IPS-NIHi11 (cell line): ENCODE results near the gene PGS1.

Source experiments
- DNase-seq: peaks from one replicate; pipeline ENCODE4 v3.0.0; 2012; ENCODE audit warnings: mixed read lengths, low spot score

Gene PGS1

GRCh38 chr17:78408476-78409050 is 30.1 kb downstream of the PGS1 start:
- no peak for DNase-seq

- no peak for DNase-seq
These were observed 30.9 kb downstream of the PGS1 start for GRCh38 chr17:78409191-78409928.

DNA sequence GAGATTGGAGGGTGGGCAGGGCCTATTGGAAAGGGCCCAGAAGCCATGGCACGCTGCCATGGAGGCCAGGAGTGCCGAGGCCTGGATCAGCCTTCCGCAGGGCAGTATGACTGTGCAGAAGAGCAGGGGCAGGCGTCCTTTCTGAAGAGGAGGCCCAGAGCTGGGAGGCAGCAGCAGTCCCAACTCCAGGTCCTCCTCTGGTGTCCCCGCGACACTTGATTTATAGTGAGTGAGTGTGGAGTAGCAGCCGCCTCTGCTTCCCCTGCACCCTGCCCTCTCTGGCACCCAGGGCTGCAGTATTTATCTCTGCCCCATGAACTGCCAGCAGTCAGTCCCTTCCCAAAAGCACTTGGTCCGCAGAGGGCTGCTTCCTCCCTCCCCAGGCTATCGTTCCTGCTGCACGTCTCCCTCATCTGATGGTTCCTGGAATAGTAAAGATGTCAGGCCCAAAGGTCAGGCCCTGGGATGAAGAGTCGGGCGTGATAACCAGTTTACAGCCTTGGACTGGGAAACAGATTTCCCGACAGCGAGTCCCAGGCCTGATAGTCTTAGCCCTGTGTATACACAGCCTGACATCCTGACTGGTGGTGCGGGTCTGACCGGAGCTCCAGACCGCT is 32.9 kb downstream of the PGS1 start:
- no peak for DNase-seq

DNA sequence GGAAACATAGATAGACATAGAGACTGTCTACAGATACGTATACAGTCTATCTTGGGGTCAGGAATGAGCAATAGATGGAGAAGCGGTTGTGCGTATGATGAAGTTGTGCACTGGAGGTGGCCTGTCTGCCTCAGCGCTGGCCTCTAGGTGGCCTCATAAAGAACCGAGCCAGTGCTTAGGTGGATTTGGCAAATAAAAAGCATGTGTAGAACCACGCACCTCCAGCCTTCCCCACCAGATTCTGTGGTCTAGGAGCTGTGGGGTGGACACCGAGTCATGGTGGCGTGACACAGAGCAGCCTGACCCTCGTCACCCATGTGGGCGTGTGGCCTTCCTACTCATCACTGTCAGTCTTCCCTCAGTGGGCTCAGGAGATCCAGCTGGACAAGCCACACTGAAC is 34.0 kb downstream of the PGS1 start:
- DNase-seq = peak; percentile 58

- no peak for DNase-seq
These were observed 36.0 kb downstream of the PGS1 start for GRCh38 chr17:78414178-78415162.

DNA sequence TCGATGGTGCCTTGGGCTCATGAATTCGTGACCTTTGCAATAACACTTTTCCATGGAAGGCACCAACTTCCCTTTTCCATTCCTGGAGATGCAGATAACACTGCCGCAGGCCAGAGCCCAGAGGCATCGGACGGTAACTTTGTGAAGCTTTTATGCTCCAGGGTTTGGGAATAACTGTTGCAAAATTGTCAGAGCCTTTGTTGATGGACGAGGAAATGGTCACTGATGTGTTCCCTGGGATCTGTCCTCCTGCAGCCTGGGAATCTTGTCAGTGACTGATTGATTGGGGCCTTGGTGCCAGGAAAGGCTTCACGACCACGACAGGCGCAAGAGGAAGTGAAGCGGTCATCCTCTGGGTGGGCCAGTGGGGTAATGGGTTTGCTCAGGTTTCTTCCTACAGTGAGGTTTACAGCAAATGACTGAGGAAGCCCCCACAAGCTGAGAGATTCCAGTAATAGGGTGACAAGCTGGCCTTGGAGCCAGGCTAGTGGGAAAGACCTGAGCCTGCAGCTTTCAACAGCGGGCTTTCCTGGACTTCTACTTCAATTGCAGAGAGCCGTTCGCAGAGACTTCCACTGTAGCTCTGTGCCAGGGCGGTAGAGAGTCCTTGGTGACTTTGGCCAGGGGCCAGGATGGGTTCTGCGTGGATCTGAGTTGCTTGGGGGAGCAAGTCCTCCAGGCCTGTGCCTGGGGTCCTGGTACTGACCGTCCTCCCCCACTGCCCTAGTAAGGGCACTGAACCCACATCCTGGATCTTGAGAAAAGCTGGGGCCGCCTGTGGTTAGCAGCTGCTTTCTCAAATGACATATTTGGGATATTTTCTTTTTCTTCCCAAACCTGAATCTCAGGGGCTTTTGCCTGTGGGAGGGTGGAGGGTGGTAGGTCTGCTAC is 37.6 kb downstream of the PGS1 start:
- DNase-seq = no peak

DNA sequence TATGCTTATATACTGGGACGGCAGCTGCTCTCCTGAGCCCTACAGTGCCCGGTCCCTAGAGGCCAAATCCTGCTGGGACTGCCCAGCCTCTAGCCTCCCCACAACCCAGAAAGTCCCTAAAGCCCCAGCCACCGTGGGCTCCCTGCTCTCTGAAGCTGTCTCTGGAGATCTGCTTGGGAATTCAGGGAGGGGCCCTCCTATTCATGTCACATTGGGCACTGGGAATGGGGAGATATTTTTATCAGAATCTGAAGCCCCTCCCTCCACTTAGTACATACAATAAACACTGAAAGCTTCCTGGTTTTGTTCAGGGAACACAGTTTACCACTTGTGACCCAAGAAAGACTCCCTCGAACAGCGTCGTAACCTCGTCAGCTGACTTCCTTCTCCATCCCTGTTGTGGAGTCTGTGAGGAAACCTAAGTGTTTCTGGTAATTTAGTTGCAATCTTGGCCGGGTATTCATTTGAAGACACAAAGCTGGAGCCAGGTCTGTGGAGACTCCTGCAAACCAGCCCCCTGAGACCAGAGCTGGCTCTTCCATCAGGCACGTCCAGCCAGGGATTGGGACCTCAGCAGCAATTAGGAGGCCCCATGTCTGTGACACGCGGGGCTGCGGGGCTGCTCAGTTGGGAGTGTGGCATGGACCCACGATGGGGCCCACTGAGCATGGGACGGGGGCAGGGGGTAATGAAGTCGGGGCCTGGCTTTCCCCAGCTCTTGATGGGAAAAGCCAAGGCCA is 38.5 kb downstream of the PGS1 start:
- DNase-seq = no peak

GRCh38 chr17:78417531-78417909 is 39.1 kb downstream of the PGS1 start:
- DNase-seq = no peak

DNA sequence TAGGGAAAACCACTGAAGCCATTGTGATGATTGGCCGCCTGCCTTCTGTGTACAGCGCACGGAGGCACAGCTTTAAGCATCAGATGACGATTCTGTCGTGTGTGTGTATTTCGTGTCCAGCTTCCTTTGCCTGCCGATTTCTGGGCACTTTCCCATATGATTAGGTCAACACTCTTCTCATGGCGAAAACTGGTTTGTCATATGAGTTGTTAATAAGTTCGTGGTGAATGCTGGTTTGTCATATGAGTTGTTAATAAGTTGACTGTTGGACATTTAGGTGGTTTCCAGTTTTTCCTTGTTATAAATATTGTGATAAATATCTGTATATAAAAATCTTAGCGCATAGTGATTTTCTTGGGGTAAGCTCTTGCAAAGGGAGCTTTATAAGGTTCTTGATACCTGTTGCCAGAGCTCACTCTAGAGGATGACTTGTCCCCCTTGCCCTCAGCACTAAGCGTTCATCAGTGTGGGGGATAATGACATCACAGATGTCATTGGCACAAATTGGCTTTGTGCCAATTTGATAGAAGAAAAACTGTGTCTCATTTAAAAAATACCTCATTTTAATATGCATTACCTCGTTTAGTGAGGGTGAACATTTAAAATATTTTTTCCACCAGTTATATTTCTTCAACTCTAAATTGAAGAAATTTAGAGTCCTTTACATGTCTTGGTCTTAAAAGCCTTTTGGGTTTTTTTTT is 40.0 kb downstream of the PGS1 start:
- no peak for DNase-seq

GRCh38 chr17:78419970-78420815 is 41.7 kb downstream of the PGS1 start:
- DNase-seq = no peak

DNA sequence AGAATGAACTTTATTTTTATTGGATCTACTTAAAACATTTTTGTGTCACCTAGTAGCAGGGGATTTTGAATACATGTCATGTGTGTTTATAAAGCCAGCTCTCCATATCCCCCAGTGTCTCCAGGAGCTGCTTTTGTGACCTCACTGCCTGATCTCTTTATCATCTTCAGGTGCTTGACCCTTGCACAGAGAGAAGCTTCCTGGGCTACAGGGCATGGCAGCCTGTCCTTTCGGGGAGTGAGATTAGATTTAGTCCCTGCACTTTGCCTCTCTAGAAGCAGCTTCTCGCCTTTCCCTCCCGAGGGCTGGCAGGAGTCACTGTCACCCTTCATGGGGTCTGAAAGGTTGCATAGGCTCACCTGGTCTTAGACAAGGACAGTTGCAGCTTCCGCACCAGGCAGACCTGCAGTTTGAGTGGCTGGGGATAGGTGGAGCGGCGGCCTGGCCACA is 42.7 kb downstream of the PGS1 start:
- DNase-seq = no peak

- peak; percentile 94 for DNase-seq
These were observed 43.3 kb downstream of the PGS1 start for GRCh38 chr17:78421534-78422266.

GRCh38 chr17:78422267-78422605 is 43.8 kb downstream of the PGS1 start:
- no peak for DNase-seq

- no peak for DNase-seq
These were observed 44.6 kb downstream of the PGS1 start for GRCh38 chr17:78422872-78423588.

- DNase-seq = no peak
These were observed 45.7 kb downstream of the PGS1 start for GRCh38 chr17:78423961-78424675.

- DNase-seq = no peak
These were observed 47.0 kb downstream of the PGS1 start for GRCh38 chr17:78425429-78425828.

- no peak for DNase-seq
These were observed 47.9 kb downstream of the PGS1 start for GRCh38 chr17:78426293-78426879.
